Loucy (cell line): ENCODE measurements around the gene ACIN1.

ENCODE experiments used
- CTCF ChIP-seq: fragments of 200-600 bp; sonication (generic); conservative IDR thresholded peaks from 2 replicates; pipeline ENCODE4 v1.5.1; 2014; ENCODE audit warnings: mild to moderate bottlenecking, antibody characterized with exemption, low read length
- EZH2phosphoT487 ChIP-seq: fragments of 200-600 bp; IDR thresholded peaks from 2 replicates; pipeline ENCODE4 v1.6.1; 2018; ENCODE audit warnings: antibody characterized with exemption, mild to moderate bottlenecking, moderate library complexity, borderline replicate concordance

GRCh38 chr14:23057757-23058653 is 36.9 kb downstream of the ACIN1 start:
- peak; percentile 82 for TF ChIP-seq CTCF
- no peak for TF ChIP-seq EZH2phosphoT487
